GM18867 (cell line): ENCODE results near the gene TRIM32.

Experiments used
- ATAC-seq: cut with Tn5 transposase; IDR thresholded peaks from one replicate; pipeline ENCODE4 v1.9.1; 2021; ENCODE audit warnings: mild to moderate bottlenecking, moderate library complexity; ENCODE audit not compliant: unreplicated experiment

Gene TRIM32

GRCh38 chr9:116704470-116704869 lies 17.4 kb downstream of the TRIM32 start:
- no peak for ATAC-seq

- no peak for ATAC-seq
Measured at GRCh38 chr9:116705531-116705930, 18.4 kb downstream of the TRIM32 start.

GRCh38 chr9:116706310-116707290 lies 19.5 kb downstream of the TRIM32 start:
- no peak for ATAC-seq

GRCh38 chr9:116712781-116713180 lies 25.7 kb downstream of the TRIM32 start:
- no peak for ATAC-seq

GRCh38 chr9:116713271-116713670 lies 26.2 kb downstream of the TRIM32 start:
- ATAC-seq = no peak

- no peak for ATAC-seq
Measured at GRCh38 chr9:116715751-116716150, 28.6 kb downstream of the TRIM32 start.

GRCh38 chr9:116716438-116716837 lies 29.3 kb downstream of the TRIM32 start:
- no peak for ATAC-seq

- no peak for ATAC-seq
Measured at GRCh38 chr9:116717150-116717549, 30.0 kb downstream of the TRIM32 start.

- ATAC-seq = no peak
Measured at GRCh38 chr9:116718111-116718510, 31.0 kb downstream of the TRIM32 start.

GRCh38 chr9:116720111-116720510 lies 33.0 kb downstream of the TRIM32 start:
- ATAC-seq = no peak

- no peak for ATAC-seq
Measured at GRCh38 chr9:116721411-116721810, 34.3 kb downstream of the TRIM32 start.

- ATAC-seq = no peak
Measured at GRCh38 chr9:116721944-116722343, 34.8 kb downstream of the TRIM32 start.

GRCh38 chr9:116724123-116724522 lies 37.0 kb downstream of the TRIM32 start:
- ATAC-seq = no peak

GRCh38 chr9:116726602-116727001 lies 39.5 kb downstream of the TRIM32 start:
- ATAC-seq = no peak

GRCh38 chr9:116733010-116733641 lies 46.0 kb downstream of the TRIM32 start:
- no peak for ATAC-seq

GRCh38 chr9:116736399-116737151 lies 49.5 kb downstream of the TRIM32 start:
- no peak for ATAC-seq

- ATAC-seq = peak; percentile 82
Measured at GRCh38 chr9:116737152-116737546, 50.0 kb downstream of the TRIM32 start.

GRCh38 chr9:116741086-116741740 lies 54.1 kb downstream of the TRIM32 start:
- ATAC-seq = no peak

GRCh38 chr9:116741742-116742141 lies 54.6 kb downstream of the TRIM32 start:
- ATAC-seq = no peak

- no peak for ATAC-seq
Measured at GRCh38 chr9:116749176-116749575, 62.1 kb downstream of the TRIM32 start.

- no peak for ATAC-seq
Measured at GRCh38 chr9:116749772-116750171, 62.7 kb downstream of the TRIM32 start.
